GM18909 (cell line): ENCODE data around the gene ADAMTSL1.

Source experiments
- ATAC-seq: cut with Tn5 transposase; IDR thresholded peaks from one replicate; pipeline ENCODE4 v1.9.1; 2021; ENCODE audit warnings: mild to moderate bottlenecking; ENCODE audit not compliant: unreplicated experiment, poor library complexity

ADAMTSL1 gene

DNA sequence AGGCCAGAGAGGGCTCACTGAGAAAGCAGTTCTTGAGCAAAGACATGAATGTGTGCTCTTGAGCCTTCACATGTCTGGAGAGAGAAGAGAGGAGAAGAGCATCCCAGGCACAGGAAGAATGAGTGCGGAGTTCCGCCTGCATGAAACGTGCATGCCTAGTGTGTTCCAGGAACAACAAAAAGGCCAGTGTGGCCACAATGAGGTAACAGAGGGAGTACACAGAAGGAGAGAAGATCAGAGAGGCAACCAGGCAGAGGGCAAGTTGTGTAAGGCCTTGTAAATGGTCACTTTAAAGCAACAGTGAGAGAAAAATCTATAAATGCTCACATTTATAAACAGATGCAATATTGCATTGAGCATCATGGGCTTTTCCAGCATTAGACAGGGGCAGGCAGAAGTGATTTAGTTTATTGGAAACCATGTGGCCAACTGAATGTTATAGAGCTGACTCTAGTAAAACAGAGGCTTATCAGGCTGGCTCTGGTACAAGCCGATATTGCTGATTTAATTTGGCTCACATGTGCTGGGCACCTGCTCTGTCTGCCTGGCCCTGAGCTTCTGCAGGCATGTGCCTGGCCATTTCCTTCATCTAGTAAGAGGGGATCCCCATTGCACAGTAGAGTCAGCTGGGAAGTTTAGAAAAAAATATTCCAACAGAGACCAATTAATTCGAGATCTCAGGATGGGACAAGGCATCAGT lies 373.8 kb downstream of the ADAMTSL1 start:
- ATAC-seq: no peak

DNA sequence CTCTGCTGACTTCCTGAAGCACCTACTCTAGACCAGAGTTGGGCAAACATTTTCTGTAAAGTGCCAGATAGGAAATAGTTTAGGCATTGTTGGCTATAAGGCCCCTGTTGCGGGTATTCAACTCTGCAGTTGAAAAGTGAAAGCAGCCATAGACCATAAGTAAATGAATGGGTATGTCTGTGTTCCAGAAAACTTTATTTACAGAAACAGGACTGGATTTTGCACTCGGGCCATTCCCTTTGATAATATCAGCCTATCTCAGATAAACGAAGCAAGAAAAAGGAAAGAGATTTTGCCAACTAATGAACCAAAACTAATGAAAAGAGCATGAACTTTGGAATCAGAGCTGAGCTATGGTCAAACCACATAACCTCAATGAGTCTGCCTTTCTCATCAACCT lies 374.7 kb downstream of the ADAMTSL1 start:
- no peak for ATAC-seq

DNA sequence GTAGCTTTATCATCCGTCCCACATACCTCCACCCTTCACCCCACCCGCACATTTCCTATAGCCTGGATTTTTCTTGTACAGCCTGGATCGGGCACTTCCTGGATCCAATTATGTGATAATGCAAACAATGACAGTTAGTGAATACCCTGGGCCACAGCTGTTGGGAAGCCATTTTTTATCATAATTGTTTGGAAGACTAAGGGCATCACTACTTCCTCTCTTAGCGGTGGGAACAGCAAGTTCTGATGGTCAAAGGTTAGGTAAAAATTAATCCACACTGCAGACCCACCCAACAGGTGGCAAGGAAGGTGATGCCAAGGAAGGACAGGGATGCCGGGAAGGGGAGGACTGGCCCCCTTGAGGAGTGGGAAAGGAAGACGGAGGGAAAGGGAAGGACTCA lies 375.3 kb downstream of the ADAMTSL1 start:
- no peak for ATAC-seq

DNA sequence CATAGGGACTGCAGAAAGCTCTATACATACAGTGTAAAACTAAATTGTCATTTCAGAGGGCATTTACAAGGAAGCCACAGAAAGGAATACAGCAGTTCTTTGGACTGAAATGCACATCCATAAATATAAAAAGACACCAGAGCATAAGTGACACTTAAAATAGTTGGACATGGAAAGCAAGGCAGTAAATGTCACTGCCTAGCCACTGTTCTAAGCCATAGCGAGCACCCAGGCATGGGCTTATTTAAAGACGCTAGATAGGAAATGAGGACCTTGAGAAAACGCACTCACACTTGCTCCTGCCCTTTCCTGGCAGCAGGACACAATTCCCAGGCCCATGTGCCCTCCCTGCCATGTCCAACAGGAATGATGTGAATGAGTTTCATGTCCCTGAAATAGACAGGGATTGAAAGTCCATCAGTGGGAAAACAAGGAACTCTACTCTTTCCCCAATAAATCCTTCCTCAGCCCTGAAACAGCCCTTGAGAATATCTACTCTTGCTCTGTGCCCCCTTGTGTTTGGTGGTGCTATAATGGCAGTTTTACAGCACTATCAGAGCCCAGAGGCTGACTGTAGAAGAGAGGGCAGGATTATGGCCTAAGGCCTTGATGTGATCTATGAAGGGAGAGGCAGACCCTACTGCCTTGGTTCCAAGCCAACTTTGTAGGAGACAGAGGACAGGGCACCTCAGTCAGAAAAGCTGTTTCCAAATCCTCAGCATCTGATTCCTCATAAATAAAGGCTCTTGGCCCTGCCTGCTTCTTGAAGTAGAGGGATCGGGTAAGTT lies 376.1 kb downstream of the ADAMTSL1 start:
- no peak for ATAC-seq

DNA sequence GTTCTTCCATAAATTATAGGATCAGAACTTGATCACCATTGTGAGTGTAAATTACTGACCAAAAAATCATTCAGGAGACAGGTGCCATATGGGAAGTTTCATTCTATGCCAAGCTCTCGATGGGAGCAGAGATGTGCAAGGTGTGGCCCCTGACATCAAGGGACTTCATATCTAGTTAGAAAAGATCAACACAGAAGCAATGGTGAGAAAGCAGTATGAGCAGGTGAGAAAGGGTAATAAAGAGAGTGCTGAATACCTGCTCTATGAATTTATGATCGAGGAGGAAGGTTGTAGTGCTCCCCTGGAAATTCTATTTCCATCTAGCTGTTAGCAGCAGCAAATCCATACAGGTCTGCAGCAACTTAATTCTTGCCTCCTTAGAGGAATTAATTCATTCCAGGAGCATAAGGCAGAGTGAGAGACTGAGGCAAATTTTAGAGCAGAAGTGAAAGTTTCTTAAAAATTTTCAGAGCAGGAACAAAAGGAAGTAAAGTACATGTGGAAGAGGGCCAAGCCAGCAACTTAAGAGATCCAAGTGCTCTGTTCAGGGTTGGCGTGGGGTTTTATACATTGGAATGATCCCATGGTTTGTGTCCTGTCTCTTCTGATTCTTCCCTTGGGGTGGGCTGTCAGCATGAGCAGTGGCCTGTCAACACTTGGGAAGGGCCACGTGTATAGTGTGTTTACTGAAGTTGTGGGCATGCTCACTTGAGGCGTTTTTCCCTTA lies 377.3 kb downstream of the ADAMTSL1 start:
- ATAC-seq: no peak

DNA sequence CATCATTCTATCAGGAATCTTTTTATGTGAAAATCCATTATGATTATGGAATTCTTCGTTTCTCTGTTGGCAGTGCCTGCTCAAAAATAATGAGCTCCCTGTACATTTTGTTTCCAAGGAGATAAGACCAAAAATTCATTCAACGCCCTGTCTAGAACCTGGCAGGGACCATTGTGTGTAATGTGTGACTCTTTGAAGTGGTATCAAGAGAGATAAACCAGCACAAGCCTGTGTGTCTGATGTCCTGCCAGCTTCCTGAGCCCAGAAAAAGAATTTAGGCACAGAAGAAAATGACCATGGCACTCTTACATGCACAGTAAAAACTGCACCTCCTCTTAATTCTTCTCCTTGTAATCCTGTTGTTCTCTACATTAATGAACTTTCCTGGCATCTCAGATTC lies 381.7 kb downstream of the ADAMTSL1 start:
- no peak for ATAC-seq

DNA sequence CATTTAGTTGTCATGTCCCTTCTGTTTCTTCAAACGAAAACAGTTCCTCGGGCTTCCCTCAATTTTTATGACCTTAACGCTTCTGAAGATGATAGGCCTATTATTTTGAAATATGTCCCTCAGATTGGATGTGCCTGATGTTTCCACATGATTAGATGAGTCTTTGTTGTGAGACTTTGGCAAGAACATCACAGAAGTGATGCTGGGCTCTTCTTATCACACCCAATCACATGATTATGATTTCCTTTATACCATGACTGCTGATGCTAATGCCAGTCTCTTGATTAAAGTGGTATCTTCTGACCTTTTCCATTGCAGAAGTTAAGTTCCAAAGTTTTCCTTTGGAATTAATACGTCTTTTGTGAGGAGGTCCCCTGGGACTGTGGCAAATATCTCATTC lies 383.4 kb downstream of the ADAMTSL1 start:
- no peak for ATAC-seq

DNA sequence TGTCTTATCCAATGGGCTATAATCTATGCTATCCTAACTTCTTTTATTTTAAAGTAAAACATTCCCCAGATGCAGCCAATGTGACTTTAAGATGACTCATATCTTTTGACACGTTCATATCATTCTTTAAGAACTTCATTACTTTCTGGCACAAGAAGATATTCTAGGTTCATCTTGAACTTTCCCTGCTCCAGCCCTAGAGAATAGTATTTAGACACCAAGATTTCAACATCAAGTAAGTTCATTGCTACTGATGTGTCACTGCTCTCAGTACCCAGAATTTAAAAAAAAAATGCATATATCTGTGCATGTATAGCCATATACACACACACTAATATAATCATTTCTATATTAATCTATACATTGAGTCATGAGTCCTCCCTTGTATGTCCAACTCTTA lies 383.8 kb downstream of the ADAMTSL1 start:
- no peak for ATAC-seq

DNA sequence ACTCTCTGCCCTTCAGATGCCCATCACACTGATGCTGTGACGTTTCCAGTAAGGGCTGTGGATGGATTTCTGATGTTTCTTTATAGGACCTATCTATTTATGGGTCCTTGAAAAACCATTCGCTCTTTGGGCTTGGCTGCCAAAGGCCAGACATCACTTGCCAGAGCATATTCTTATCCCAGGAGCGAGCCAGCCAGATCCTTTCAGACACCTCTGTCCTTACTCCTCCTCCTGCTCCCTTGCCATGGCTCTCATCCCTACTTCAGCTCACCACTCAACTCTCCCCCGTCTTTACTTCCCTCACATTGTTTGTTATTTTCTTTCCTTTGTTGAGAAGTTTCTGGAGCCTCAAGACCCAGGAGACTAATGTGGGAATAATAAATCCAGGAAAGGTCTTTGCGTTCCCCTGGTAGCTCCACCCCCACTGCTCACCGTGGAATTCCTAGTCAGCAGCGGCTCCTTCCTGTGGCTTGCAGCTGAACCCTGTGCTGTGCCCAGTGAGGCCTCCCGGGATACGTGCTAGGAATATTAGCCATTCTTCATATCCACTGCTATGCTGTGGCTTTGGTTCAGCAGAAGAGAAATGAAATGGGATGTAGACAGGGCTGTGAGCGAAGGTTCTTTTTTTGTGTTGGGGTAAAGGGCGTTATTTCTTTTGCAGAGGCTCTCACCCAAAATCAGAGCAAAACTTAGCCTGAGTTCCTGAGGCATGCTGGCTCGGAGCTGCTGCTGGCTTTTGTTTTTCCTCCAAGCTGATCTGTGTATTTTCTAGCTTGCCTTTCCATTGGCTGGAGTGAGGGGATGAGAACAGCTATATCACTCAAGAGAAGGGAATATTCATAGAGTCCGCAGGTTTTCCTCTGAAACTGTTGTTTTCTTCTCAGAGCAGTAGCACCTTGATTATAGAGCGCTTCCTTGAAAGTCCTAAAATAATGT lies 387.9 kb downstream of the ADAMTSL1 start:
- ATAC-seq: no peak

DNA sequence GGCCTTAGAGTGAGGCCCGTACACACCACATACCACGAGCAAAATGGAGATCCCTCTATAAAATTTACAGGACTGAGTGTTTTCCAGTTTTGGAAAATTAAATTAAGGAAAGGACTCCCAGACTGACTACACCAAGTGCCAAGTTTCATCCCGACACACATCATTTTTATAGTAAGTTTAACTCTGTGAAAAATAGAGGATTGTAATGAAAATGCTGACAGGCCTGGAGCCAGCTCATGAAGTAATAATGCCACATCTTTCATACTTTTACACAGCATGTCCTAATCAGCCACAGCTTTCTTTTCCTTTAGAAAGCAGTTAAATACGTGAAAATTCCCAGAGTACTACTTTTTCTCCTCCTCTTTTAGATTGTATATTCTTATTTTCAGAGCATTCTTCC lies 389.8 kb downstream of the ADAMTSL1 start:
- no peak for ATAC-seq

DNA sequence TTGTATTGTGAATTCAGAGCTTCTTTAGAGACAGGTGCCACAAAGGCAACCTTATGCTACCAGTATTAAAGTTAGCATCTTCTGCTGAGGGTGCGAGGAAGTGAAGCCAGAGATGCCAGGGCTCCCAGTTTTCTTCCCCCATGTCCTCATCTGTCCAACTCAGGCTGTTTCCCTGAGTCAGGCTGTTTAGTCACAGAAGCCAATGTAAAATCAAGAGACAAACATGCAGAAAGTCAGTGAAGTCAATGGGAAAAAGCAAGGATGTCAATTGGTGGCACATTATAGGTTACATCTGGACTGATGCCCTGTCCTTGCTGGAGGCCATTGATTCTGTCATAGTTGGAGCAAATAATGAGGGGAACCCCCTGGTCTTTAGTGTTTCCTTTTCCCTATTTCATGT lies 390.6 kb downstream of the ADAMTSL1 start:
- ATAC-seq: no peak

DNA sequence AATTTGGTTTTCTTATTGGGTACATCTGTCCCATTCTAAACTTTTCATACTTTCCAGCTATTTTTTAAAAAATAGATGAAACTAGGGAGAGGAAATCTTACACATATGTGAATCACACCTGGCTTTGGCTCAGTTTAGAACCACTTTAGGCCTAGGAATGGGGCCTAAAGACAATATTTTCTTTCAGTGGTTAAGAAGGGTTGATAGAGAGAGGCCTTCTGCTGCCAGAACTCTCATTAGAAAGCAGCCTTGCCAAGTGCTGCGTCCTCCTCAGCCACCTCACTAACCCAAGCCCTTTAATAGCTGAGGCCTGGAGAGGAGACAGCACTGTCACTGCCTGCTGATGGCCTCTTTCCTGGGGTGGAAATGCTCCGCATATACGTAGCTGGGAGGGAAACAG lies 391.6 kb downstream of the ADAMTSL1 start:
- ATAC-seq: no peak

DNA sequence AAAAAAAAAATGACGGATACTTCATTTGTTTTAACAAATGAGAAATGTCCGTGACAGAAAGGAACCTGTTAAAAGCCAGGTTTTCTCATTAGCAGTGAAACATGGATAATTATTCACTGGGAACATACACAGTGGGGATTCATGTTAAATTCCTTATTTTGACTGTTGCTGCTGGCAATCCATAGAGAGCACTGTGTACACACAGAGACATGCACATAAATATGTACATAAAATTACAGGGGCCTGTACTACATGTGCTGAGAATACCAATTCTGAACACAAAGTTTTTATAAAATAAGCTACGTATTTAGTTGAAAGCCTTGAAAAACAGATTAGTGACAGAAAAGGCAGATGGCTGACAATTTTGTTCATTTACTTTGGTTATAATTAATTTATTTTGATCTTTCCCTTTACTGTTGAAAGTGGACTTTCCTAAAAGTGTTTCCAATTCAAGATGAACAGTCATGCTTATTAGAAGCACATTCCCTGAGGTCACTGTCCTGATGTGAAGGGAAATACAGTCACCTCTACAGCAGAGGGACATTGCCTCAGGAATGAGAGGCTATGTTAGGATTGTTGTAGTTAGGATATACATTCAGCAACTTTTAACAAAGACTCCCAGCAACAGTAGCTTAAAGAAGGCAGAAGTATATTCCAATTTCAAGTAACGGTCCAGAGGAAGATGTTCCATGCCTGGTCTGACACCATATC lies 392.3 kb downstream of the ADAMTSL1 start:
- ATAC-seq: no peak

DNA sequence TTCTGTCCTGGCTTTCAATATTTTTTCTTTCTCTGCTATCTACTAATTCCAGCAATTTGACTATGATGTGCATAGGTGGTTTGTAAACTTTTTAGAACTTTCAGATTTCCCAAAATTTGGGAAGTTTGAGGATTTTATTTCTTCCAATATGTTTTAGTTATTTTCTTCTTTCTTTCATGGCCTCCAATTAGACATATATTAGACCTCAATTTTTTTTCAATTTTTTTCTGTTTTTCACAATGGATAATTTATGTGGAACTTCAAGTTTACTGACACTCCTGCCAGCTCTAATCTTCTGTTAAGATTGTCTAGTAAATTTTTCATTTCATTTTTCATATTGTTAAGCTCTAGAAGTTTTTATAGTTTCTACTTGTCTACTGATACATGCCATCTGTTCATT lies 395.8 kb downstream of the ADAMTSL1 start:
- no peak for ATAC-seq

DNA sequence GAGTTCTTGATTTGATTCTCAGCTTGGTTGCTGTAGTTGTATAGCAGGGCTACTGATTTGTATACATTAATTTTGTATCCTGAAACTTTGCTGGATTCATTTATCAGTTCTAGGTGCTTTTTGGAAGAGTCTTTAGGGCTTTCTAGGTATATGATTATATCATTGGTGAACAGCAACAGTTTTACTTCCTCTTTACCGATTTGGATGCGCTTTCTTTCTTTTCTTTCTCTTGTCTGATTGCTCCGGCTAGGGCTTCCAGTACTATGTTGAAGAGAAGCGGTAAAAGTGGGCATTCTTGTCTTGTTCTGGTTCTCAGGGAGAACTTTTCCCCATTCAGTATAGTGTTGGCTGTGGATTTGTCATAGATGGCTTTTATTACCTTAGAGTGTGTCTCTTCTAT lies 400.1 kb downstream of the ADAMTSL1 start:
- ATAC-seq: no peak

DNA sequence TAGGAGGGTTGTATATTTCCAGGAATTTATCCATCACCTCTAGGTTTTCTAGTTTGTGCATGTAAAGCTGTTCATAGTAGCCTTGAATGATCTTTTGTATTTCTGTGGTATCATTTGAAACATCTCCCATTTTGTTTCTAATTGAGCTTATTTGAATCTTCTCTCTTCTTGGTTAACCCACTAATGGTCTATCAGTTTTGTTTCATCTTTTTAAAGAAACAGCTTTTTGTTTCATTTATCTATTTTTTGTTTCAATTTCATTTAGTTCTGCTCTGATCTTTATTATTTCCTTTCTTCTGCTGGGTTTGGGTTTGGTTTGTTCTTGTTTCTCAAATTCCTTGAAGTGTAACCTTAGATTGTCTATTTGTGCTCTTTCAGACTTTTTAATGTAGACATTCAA lies 401.0 kb downstream of the ADAMTSL1 start:
- peak; percentile 60 for ATAC-seq

DNA sequence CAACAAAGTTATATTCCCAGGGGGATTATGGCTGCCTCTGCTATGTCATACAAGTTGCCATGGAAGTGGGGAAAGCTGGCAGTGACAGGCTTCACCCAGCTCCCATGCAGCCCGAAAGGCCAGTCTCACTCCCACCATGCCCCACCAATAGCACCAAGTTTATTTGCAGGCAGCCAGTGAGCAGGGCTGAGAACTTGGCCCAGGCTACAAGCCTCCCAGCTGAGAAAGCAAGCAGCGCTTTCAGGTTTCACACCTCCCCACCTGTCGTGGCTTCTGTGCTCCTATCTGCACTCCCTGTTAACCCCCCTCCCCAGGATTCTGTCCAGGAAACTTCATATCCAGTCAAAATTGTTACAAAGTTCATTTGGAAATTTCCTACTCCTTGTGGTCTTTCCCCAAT lies 404.0 kb downstream of the ADAMTSL1 start:
- ATAC-seq: no peak

DNA sequence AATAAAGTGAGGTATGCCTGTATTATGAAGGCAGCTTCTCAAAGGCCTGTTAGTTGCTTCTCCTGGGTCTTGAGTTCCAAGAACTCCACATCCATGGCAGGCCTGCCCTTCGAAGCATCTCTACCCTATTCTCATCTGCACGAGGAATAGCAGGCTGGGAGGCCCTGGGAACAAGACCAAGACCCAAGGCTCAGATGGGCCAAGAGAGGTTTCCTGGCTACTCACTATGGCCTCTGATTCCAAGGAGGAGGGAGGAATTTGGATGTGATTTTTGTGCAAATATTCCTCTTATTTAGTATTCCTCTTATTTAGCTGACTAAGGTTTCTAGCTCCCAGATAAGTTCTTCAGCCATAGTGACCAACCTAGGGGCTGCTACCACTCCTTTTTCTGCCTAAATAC lies 407.8 kb downstream of the ADAMTSL1 start:
- no peak for ATAC-seq

DNA sequence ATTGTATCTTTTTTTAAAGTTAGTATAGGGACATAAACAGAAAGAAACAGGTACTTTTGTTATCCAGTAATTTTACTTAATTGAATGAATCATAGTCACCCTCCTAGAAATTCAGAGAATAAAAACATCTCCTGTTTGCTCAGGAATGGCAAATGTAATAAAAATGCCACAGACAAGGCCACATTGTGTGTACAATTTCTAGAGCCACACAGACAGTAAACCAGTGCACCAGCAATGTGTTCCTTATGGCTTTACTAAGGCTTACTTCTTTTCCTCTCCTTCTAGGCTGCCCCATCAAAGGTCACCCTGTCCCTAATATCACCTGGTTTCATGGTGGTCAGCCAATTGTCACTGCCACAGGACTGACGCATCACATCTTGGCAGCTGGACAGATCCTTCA lies 413.6 kb downstream of the ADAMTSL1 start:
- no peak for ATAC-seq

DNA sequence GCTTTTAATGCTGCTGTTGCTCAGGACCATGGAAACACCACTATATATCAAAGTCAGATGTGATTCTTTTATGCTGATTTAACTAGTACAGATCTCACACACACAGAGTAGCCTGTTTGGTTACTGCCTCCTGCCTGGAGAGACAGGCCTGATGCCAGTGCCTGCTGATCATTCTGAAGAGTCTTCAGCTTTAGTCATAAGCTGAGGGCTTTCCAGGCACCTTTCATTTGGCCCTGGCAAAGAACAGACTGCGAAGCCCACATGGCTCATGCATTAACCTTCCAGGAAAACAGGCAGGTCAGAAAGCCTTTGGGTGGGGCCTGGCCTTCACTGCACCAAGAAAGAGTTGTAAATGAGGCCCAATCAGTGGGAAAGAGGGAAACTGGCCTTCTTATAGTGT lies 414.3 kb downstream of the ADAMTSL1 start:
- ATAC-seq: no peak
